Adipocyte (in vitro differentiated cells): ENCODE data around the gene DAZAP2.
"Not testable (repeated sequence)": the region's sequence is repeated elsewhere in the genome, so short reads cannot be mapped to it uniquely, and the experiment has no call there.

Experiments used
- DNase-seq: peaks from one replicate; pipeline ENCODE4 v3.0.0-alpha.2; 2015; ENCODE audit warnings: low read depth
- H3K27me3 ChIP-seq: replicated peaks from 2 replicates; pipeline ENCODE4 v1.7.0; 2013; ENCODE audit warnings: mild to moderate bottlenecking, low read length, moderate library complexity; ENCODE audit not compliant: control insufficient read depth, insufficient read depth
- H3K36me3 ChIP-seq: 2 replicates; pipeline ENCODE4 v1.7.0; 2013; ENCODE audit warnings: low read length, mild to moderate bottlenecking, moderate library complexity; ENCODE audit not compliant: control insufficient read depth, insufficient read depth, severe bottlenecking
- H3K4me1 ChIP-seq: 2 replicates; pipeline ENCODE4 v1.7.0; 2013; ENCODE audit warnings: mild to moderate bottlenecking, low read length, moderate library complexity; ENCODE audit not compliant: control insufficient read depth, insufficient read depth
- H3K4me3 ChIP-seq: 2 replicates; pipeline ENCODE4 v1.7.0; 2013; ENCODE audit warnings: mild to moderate bottlenecking, low read length, moderate library complexity
- H3K9ac ChIP-seq: 2 replicates; pipeline ENCODE4 v1.7.0; 2013; ENCODE audit warnings: mild to moderate bottlenecking, low read length, moderate library complexity
- H3K9me3 ChIP-seq: 2 replicates; pipeline ENCODE4 v1.7.0; 2013; ENCODE audit warnings: mild to moderate bottlenecking, low read length, moderate library complexity; ENCODE audit not compliant: control insufficient read depth

The DAZAP2 gene

GRCh38 chr12:51262758-51263177 is 24.1 kb downstream of the DAZAP2 start:
- Histone ChIP-seq H3K4me1 (no peaks in the 10 kb centered on the region), H3K27me3 (no peaks in the 10 kb centered on the region), H3K36me3 (no peaks in the 10 kb centered on the region), H3K4me3 (no peak overlapping the region), H3K9me3 (no peaks in the 10 kb centered on the region), H3K9ac (no peak overlapping the region)
- DNase-seq, result peak; percentile 68

DNA sequence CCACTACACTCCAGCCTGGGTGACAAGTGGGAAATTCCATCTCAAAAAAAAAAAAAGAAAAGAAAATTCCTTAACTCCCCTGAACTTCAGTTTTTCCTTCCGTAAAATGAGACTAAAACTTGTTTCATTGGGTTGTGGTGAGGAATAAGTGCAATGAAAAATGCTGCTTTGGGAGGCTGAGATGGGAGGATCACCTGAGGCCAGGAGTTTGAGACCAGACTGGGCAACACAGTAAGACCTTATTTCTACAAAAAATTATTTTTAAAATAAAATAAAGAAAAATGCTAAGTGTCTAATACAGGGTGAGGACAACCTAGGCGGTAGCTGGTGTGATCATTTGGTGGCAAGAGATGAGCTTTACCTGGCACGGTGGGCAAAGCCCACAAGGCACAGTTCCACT is 24.7 kb downstream of the DAZAP2 start:
- no peaks in the 10 kb centered on the region for H3K36me3 ChIP-seq
- H3K4me1 ChIP-seq, result no peaks in the 10 kb centered on the region
- no peak overlapping the region for H3K4me3 ChIP-seq
- no peak overlapping the region for H3K9ac ChIP-seq
- no peak for DNase-seq
- no peaks in the 10 kb centered on the region for H3K27me3 ChIP-seq
- H3K9me3 ChIP-seq, result no peaks in the 10 kb centered on the region

GRCh38 chr12:51264297-51264696 is 25.7 kb downstream of the DAZAP2 start:
- Histone ChIP-seq H3K36me3 (no peaks in the 10 kb centered on the region), H3K27me3 (no peaks in the 10 kb centered on the region), H3K9me3 (no peaks in the 10 kb centered on the region), H3K4me1 (peaks cover 4% of the 10 kb centered on the region), H3K4me3 (no peak overlapping the region), H3K9ac (no peak overlapping the region)
- no peak for DNase-seq

DNA sequence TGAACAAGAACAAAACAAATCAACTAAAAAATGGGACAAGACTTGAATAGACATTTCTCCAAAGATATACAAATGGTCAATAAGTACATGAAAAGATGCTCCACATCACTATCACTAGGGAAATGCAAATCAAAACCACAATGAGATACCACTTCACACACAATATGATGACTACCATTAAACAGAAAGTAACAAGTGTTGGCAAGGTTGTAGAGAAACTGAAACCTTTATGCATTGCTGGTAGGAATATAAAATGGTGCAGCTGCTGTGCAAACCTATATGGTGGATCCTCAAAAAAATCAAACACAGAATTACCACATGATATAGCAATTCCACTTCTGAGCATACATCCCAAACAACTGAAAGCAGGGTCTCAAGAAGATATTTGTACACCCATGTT is 26.4 kb downstream of the DAZAP2 start:
- no peaks in the 10 kb centered on the region for H3K27me3 ChIP-seq
- H3K9ac ChIP-seq, result no peak overlapping the region
- peaks cover 7% of the 10 kb centered on the region for H3K4me1 ChIP-seq
- H3K4me3 ChIP-seq, result no peak overlapping the region
- no peaks in the 10 kb centered on the region for H3K36me3 ChIP-seq
- DNase-seq, result no peak
- no peaks in the 10 kb centered on the region for H3K9me3 ChIP-seq

GRCh38 chr12:51269174-51270066 is 30.8 kb downstream of the DAZAP2 start:
- H3K36me3 ChIP-seq, result no peaks in the 10 kb centered on the region
- no peaks in the 10 kb centered on the region for H3K27me3 ChIP-seq
- no peaks in the 10 kb centered on the region for H3K9me3 ChIP-seq
- H3K4me1 ChIP-seq, result peaks cover 16% of the 10 kb centered on the region
- H3K4me3 ChIP-seq, result peak overlapping the region; percentile 90
- H3K9ac ChIP-seq, result peak overlapping the region; percentile 73
- peak; percentile 66 for DNase-seq

DNA sequence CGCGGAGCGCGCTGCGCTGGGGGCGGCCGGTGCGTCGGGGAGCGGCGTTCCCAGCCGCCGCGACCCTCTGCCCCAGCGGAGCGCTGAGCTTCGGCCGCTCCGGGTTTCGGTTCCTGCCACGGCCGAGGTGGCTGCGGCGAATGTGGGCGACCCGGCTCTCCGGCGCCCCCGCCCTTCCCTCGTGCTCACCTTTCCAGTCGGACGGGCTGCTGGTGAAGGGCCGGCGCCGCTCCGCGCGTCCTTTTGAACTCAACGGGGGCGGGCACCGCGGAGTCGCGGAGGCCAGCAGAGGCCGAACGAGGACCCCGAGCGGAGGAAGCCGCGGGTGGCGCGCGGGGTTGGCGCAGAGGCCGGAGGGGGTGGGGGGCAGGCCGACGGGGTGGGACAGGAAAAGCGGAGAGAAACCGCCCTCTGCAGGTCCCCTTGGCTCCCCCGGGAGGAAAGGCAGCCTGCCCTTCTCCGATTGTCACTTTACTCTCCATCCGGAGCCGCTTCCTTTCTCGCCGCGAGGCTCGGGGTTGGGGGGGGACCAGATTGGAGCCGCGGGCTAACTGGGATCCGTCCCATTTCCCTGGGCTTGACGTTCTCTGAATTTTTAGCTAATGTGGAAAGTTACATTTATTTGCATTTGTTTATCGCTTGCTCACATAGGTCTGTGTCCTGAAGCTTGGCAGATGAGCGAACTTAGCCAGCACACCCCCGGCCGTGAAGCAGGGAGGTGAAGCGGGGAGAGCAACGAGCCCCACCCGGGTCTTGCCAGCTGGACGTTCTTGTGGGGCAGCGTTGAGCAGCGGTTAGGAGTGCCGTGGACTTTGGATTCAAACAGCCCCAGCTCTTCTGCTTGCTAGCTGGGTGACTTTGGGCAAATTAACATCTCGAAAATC is 31.7 kb downstream of the DAZAP2 start, which contains the start of gene SMAGP:
Gene SMAGP (minus strand): TSS at position 349 of the 884 bp plus-strand sequence. CDS start 1,137 bp downstream, outside the sequence.
- Histone ChIP-seq H3K4me3 (peak within 1 kb of the TSS; percentile 90), H3K9ac (peak within 1 kb of the TSS; percentile 85), H3K9me3 (no peaks in the 10 kb centered on the region), H3K36me3 (no peaks in the 10 kb centered on the region), H3K27me3 (no peaks in the 10 kb centered on the region), H3K4me1 (peaks cover 16% of the 10 kb centered on the region)
- DNase-seq, result peak; percentile 70

DNA sequence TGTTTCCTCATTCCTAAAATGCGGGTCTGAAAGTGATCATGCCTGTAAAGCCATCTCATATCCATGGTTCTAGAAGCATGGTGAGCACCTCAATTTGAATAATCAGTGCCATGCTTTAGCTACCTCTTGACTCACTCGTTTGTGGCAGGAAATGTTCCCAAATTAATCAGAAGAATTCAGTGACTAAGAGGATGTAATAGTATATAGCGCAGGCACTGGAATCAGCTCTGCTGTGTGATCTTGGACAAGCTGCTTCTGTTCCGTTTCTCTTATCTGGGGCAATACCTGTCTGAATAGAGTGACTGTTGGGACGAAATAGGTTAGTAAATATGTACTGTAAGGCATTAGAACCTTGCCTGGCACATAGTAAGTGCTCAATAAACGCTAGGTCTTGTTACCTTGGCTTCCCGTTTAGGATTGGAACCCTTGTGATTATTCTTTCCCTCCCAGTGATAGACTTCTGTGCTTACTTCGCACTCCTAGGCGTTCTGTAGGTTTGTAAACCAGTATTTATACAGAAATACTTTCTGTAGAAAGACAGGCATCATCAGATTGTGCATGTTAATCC is 32.4 kb downstream of the DAZAP2 start:
- H3K27me3 ChIP-seq, result no peaks in the 10 kb centered on the region
- H3K4me3 ChIP-seq, result peak overlapping the region; percentile 90
- DNase-seq, result peak; percentile 78
- no peaks in the 10 kb centered on the region for H3K9me3 ChIP-seq
- peaks cover 16% of the 10 kb centered on the region for H3K4me1 ChIP-seq
- H3K9ac ChIP-seq, result peak overlapping the region; percentile 85
- no peaks in the 10 kb centered on the region for H3K36me3 ChIP-seq

GRCh38 chr12:51272810-51273209 is 34.2 kb downstream of the DAZAP2 start:
- not testable (repeated sequence) for H3K36me3 ChIP-seq, DNase-seq, H3K27me3 ChIP-seq, H3K9ac ChIP-seq, H3K4me3 ChIP-seq, H3K9me3 ChIP-seq
- peaks cover 16% of the 10 kb centered on the region for H3K4me1 ChIP-seq

DNA sequence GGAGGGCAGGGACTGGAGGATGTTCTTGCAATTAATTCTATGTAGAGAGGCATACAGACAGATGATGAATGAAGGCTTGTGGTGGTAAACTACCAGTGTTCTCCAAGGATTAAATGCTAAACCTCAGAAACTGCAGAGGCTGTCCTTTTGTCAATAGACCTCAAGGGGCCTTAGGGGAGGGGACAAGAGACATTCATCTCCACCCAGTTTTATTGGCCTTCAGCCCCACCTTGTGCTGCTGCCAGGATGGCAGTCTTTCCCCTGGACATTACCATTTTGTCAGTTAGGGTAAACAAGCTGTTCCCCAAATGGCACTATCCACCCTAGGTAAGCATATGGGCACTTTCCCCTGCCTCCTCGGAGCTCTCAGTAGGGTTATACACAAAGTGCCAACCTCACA is 36.5 kb downstream of the DAZAP2 start:
- no peak for DNase-seq
- H3K36me3 ChIP-seq, result no peaks in the 10 kb centered on the region
- no peaks in the 10 kb centered on the region for H3K9me3 ChIP-seq
- no peaks in the 10 kb centered on the region for H3K27me3 ChIP-seq
- H3K4me1 ChIP-seq, result peaks cover 9% of the 10 kb centered on the region
- H3K4me3 ChIP-seq, result no peak overlapping the region
- H3K9ac ChIP-seq, result no peak overlapping the region

- Histone ChIP-seq H3K9me3 (no peaks in the 10 kb centered on the region), H3K36me3 (no peaks in the 10 kb centered on the region), H3K9ac (no peak overlapping the region), H3K4me3 (no peak overlapping the region), H3K27me3 (no peaks in the 10 kb centered on the region), H3K4me1 (peaks cover 11% of the 10 kb centered on the region)
- DNase-seq, result peak; percentile 77
These were observed 42.7 kb downstream of the DAZAP2 start for GRCh38 chr12:51281202-51281924.
